ENCODE measurements around the gene CSNK1G1. TPM values are rescaled to one million over a fixed set of nuclear protein-coding genes. Genes with fewer than 3 reads are reported as not detected.

The CSNK1G1 gene
- total and polyA plus RNA-seq, 2 of the 8 experiments (the other 6 are each of a cell fraction or from before 2014, with no cell fraction given): 6.0 to 12.9 TPM

- ChIA-PET POLR2A (ENCODE audit: partially characterized antibody) (no interaction called here), CTCF (ENCODE audit: partially characterized antibody) (no interaction called here)
- FAIRE-seq (no peak), DNase-seq (ENCODE audit: low read depth in 1 of 2, low spot score in 2 of 2) (no peak)
- H4K91ac ChIP-seq (replicated peaks; ENCODE audit: insufficient read length, low read length): no peak overlapping the region
- no peak overlapping the region for H3K14ac ChIP-seq (ENCODE audit: insufficient read length)
- peaks cover 0 to 31% of the 10 kb centered on the region in 2 experiments; a peak in 2 of 4 replicates for H3K79me2 ChIP-seq (ENCODE audit: control insufficient read depth in 1 of 2, insufficient read depth in 2 of 2, low read length in 2 of 2)
- no peak overlapping the region for H2BK5ac ChIP-seq (ENCODE audit: low read depth, low read length)
- H3K4ac ChIP-seq (replicated peaks; ENCODE audit: insufficient read length, low read depth, low read length): no peak overlapping the region
- no peak overlapping the region for H2BK120ac ChIP-seq (replicated peaks; ENCODE audit: low read depth, low read length)
- no peak overlapping the region for H4K5ac ChIP-seq (ENCODE audit: insufficient read length, low read depth, low read length)
- H3K9me3 ChIP-seq (ENCODE audit: insufficient read depth in 2 of 2, low read depth in 1 of 2, low read length in 1 of 2): no peaks in the 10 kb centered on the region
- no peak overlapping the region for H4K8ac ChIP-seq (ENCODE audit: extremely low read depth, insufficient read depth, low read length)
- H2AFZ ChIP-seq (ENCODE audit: low read length): no peak overlapping the region
- H3K27me3 ChIP-seq (replicated peaks in 1 of 4; ENCODE audit: control insufficient read depth in 3 of 4, extremely low read depth in 1 of 4, insufficient read depth in 3 of 4, low read length in 3 of 4): no peaks in the 10 kb centered on the region
- H3K9ac ChIP-seq (replicated peaks in 1 of 4; ENCODE audit: extremely low read depth in 1 of 4, low read depth in 3 of 4, low read length in 3 of 4): no peak overlapping the region
- no peak overlapping the region for H2BK15ac ChIP-seq (ENCODE audit: low read length)
- H3K4me3 ChIP-seq (ENCODE audit: extremely low read depth in 1 of 4, insufficient read depth in 2 of 4, low read depth in 3 of 4, low read length in 4 of 4): no peak overlapping the region
- no peaks in the 10 kb centered on the region; a peak in 1 of 8 replicates for H3K36me3 ChIP-seq (ENCODE audit: control insufficient read depth in 2 of 4, insufficient read depth in 4 of 4, low read length in 3 of 4)
- H3K27ac ChIP-seq (ENCODE audit: low read depth, low read length): no peak overlapping the region
- no peak overlapping the region for H3K23ac ChIP-seq (ENCODE audit: insufficient read length)
- H3K18ac ChIP-seq (ENCODE audit: extremely low read depth, low read length): no peak overlapping the region
- H2BK20ac ChIP-seq (ENCODE audit: low read length): no peak overlapping the region
- H3K79me1 ChIP-seq (ENCODE audit: low read depth, low read length): no peaks in the 10 kb centered on the region
- H3K4me2 ChIP-seq (ENCODE audit: insufficient read depth in 1 of 2, low read depth in 2 of 2, low read length in 2 of 2): no peak overlapping the region
- no peak overlapping the region for H2AK5ac ChIP-seq (ENCODE audit: low read depth, low read length)
- no peaks in the 10 kb centered on the region for H3K23me2 ChIP-seq (ENCODE audit: low read depth, low read length)
- no peak overlapping the region for H2BK12ac ChIP-seq (ENCODE audit: low read depth, low read length)
- H3K56ac ChIP-seq (replicated peaks; ENCODE audit: insufficient read length, low read depth, low read length): no peak overlapping the region
- 90% methylated on average over 2 of the region's 2 CpGs; no CpG with 5 or more reads in 1 of the 2 experiments for WGBS, 2 experiments (ENCODE audit: extremely low coverage in 1 of 2, insufficient coverage in 1 of 2, insufficient read length in 1 of 2, insufficient replicate concordance in 2 of 2, low coverage in 1 of 2, low lambda C conversion rate in 2 of 2, missing lambda C conversion rate in 1 of 2)
- H4K20me1 ChIP-seq (replicated peaks in 1 of 2; ENCODE audit: control insufficient read depth in 1 of 2, insufficient read depth in 2 of 2, low read length in 2 of 2): no peaks in the 10 kb centered on the region
- peaks cover 0 to 4% (median 0%) of the 10 kb centered on the region in 4 experiments; a peak in 2 of 7 replicates for H3K4me1 ChIP-seq (replicated peaks in 1 of 4; ENCODE audit: control insufficient read depth in 3 of 4, insufficient read depth in 4 of 4, low read length in 3 of 4)
Measured at GRCh38 chr15:64343841-64344240, 12.1 kb downstream of the CSNK1G1 start.
